HG02852 (cell line): ENCODE measurements around the gene CXCL14.

ENCODE experiments used
- ATAC-seq: cut with Tn5 transposase; IDR thresholded peaks from one replicate; pipeline ENCODE4 v1.9.1; 2021; ENCODE audit warnings: mild to moderate bottlenecking, moderate library complexity; ENCODE audit not compliant: unreplicated experiment

Gene CXCL14

GRCh38 chr5:135568923-135569360, 9.8 kb downstream of the CXCL14 start:
- no peak for ATAC-seq

- ATAC-seq: no peak
Measured at GRCh38 chr5:135568246-135568645, 10.5 kb downstream of the CXCL14 start.

GRCh38 chr5:135567661-135568060, 11.1 kb downstream of the CXCL14 start:
- no peak for ATAC-seq

GRCh38 chr5:135566422-135567400, 12.1 kb downstream of the CXCL14 start:
- ATAC-seq: no peak

GRCh38 chr5:135565725-135566421, 12.9 kb downstream of the CXCL14 start:
- no peak for ATAC-seq

GRCh38 chr5:135565266-135565665, 13.5 kb downstream of the CXCL14 start:
- no peak for ATAC-seq

- ATAC-seq: no peak
Measured at GRCh38 chr5:135564331-135564730, 14.5 kb downstream of the CXCL14 start.

GRCh38 chr5:135561266-135561665, 17.5 kb downstream of the CXCL14 start:
- ATAC-seq: no peak

GRCh38 chr5:135560858-135561257, 17.9 kb downstream of the CXCL14 start:
- ATAC-seq: peak; percentile 99

GRCh38 chr5:135559354-135559753, 19.4 kb downstream of the CXCL14 start:
- no peak for ATAC-seq

- no peak for ATAC-seq
Measured at GRCh38 chr5:135557076-135557838, 21.5 kb downstream of the CXCL14 start.

- ATAC-seq: no peak
Measured at GRCh38 chr5:135556620-135557019, 22.2 kb downstream of the CXCL14 start.

GRCh38 chr5:135555530-135555929, 23.3 kb downstream of the CXCL14 start:
- no peak for ATAC-seq

- ATAC-seq: no peak
Measured at GRCh38 chr5:135553688-135554462, 24.9 kb downstream of the CXCL14 start.

- ATAC-seq: peak; percentile 72
Measured at GRCh38 chr5:135551593-135552447, 27.0 kb downstream of the CXCL14 start.

- ATAC-seq: no peak
Measured at GRCh38 chr5:135549413-135549812, 29.4 kb downstream of the CXCL14 start.

- no peak for ATAC-seq
Measured at GRCh38 chr5:135547590-135548254, 31.1 kb downstream of the CXCL14 start.

- no peak for ATAC-seq
Measured at GRCh38 chr5:135546912-135547311, 31.9 kb downstream of the CXCL14 start.

GRCh38 chr5:135546101-135546500, 32.7 kb downstream of the CXCL14 start:
- ATAC-seq: no peak
